IMR-90 (cell line): ENCODE results near the gene IL1B. TPM values are rescaled to one million over a fixed set of nuclear protein-coding genes. Genes with fewer than 3 reads are reported as not detected.

ENCODE experiments used
- ATAC-seq: fragments of 200-7000 bp; cut with Tn5 transposase; 2 replicates; pipeline ENCODE4 v1.9.1; 2020; ENCODE audit warnings: low read depth, mild to moderate bottlenecking, moderate library complexity
- BruUV-seq: library from RNA; stranded (reverse); fragments of 400-500 nt; replicated peaks from 2 replicates; lab custom pipeline; 2021; lab: Mats Ljungman, UMichigan
- CTCF ChIA-PET: fragments of 300-600 bp; formaldehyde crosslinking; extraction: SDS; loops from one replicate; lab custom pipeline; 2021; ENCODE audit warnings: antibody characterized with exemption; lab: Yijun Ruan, JAX
- POLR2A ChIA-PET: fragments of 300-600 bp; sonication (Branson Sonifier 250); formaldehyde crosslinking; loops from one replicate; lab custom pipeline; 2022; ENCODE audit warnings: antibody characterized with exemption; ENCODE audit not compliant: unreplicated experiment; lab: Charles Lee
- DNase-seq: peaks from one replicate; pipeline ENCODE4 v3.0.0; 2013
- H2AFZ ChIP-seq: replicated peaks from 2 replicates; pipeline ENCODE3; 2013; ENCODE audit warnings: low read length, mild to moderate bottlenecking; ENCODE audit not compliant: poor library complexity
- H2AK5ac ChIP-seq: 2 replicates; pipeline ENCODE4 v1.6.1; 2013; ENCODE audit warnings: low read depth, low read length, inconsistent platforms
- H2AK9ac ChIP-seq: replicated peaks from 2 replicates; pipeline ENCODE3; 2013; ENCODE audit warnings: mild to moderate bottlenecking, low read depth, low read length, moderate library complexity; ENCODE audit not compliant: poor library complexity
- H2BK120ac ChIP-seq: 2 replicates; pipeline ENCODE4 v1.6.1; 2013; ENCODE audit warnings: low read depth, low read length, inconsistent platforms
- H2BK15ac ChIP-seq: 3 replicates; pipeline ENCODE4 v1.6.1; 2013; ENCODE audit warnings: low read depth, low read length, inconsistent platforms
- H2BK20ac ChIP-seq: 2 replicates; pipeline ENCODE4 v1.6.1; 2013; ENCODE audit warnings: low read depth, mild to moderate bottlenecking, inconsistent platforms, low read length, moderate library complexity
- H2BK5ac ChIP-seq: 2 replicates; pipeline ENCODE4 v1.6.1; 2013; ENCODE audit warnings: mild to moderate bottlenecking, low read depth, low read length, inconsistent platforms; ENCODE audit not compliant: poor library complexity, severe bottlenecking
- H3K14ac ChIP-seq: replicated peaks from 2 replicates; pipeline ENCODE4 v1.6.1; 2013; ENCODE audit warnings: low read depth, low read length, inconsistent platforms
- H3K18ac ChIP-seq: 2 replicates; pipeline ENCODE4 v1.6.1; 2013; ENCODE audit warnings: low read depth, low read length, control low read depth
- H3K23ac ChIP-seq: 2 replicates; pipeline ENCODE4 v1.6.1; 2013; ENCODE audit warnings: low read depth, low read length, inconsistent platforms
- H3K27ac ChIP-seq: 2 replicates; pipeline ENCODE4 v1.5.1; 2013; ENCODE audit warnings: mild to moderate bottlenecking, control low read depth, low read length; ENCODE audit not compliant: insufficient read depth
- H3K27me3 ChIP-seq: 2 replicates; pipeline ENCODE4 v1.6.1; 2013; ENCODE audit warnings: low read length; ENCODE audit not compliant: control insufficient read depth, insufficient read depth
- H3K36me3 ChIP-seq: 2 replicates; pipeline ENCODE4 v1.6.1; 2013; ENCODE audit warnings: low read length, mixed read lengths; ENCODE audit not compliant: control insufficient read depth, insufficient read depth
- H3K4ac ChIP-seq: 2 replicates; pipeline ENCODE4 v1.6.1; 2013; ENCODE audit warnings: low read depth, low read length, inconsistent platforms
- H3K4me1 ChIP-seq: 2 replicates; pipeline ENCODE4 v1.6.1; 2013; ENCODE audit warnings: low read length, mixed read lengths; ENCODE audit not compliant: control insufficient read depth, insufficient read depth
- H3K4me2 ChIP-seq: 2 replicates; pipeline ENCODE4 v1.6.1; 2013; ENCODE audit warnings: low read depth, mild to moderate bottlenecking, control low read depth, low read length, moderate library complexity
- H3K4me3 ChIP-seq: 2 replicates; pipeline ENCODE4 v1.5.1; 2013; ENCODE audit warnings: low read depth, mild to moderate bottlenecking, control low read depth, low read length, moderate library complexity; ENCODE audit not compliant: insufficient read depth
- H3K56ac ChIP-seq: 2 replicates; pipeline ENCODE4 v1.6.1; 2013; ENCODE audit warnings: low read length, inconsistent platforms; ENCODE audit not compliant: insufficient read depth; ENCODE audit errors: extremely low read depth
- H3K79me1 ChIP-seq, 2 experiments: 2 replicates each; pipeline ENCODE4 v1.6.1; 2013; ENCODE audit warnings: low read length in 2 of 2, inconsistent platforms in 1 of 2, low read depth in 1 of 2
- H3K9ac ChIP-seq: 2 replicates; pipeline ENCODE4 v1.6.1; 2013; ENCODE audit warnings: low read depth, low read length, control low read depth
- H3K9me1 ChIP-seq: 2 replicates; pipeline ENCODE4 v1.6.1; 2013; ENCODE audit warnings: low read length, inconsistent platforms; ENCODE audit not compliant: insufficient read depth
- H3K9me3 ChIP-seq: 2 replicates; pipeline ENCODE4 v1.6.1; 2013; ENCODE audit warnings: low read length; ENCODE audit not compliant: control insufficient read depth, insufficient read depth
- H4K20me1 ChIP-seq: 2 replicates; pipeline ENCODE4 v1.6.1; 2013; ENCODE audit warnings: low read length, inconsistent platforms; ENCODE audit not compliant: insufficient read depth
- H4K5ac ChIP-seq: 2 replicates; pipeline ENCODE4 v1.6.1; 2013; ENCODE audit warnings: mild to moderate bottlenecking, low read depth, low read length, control low read depth
- H4K8ac ChIP-seq, 2 experiments: 2 replicates each; pipeline ENCODE4 v1.6.1; 2013; ENCODE audit warnings: low read depth in 2 of 2, low read length in 2 of 2, control low read depth in 1 of 2, inconsistent platforms in 1 of 2
- H4K91ac ChIP-seq: 2 replicates; pipeline ENCODE4 v1.6.1; 2013; ENCODE audit warnings: low read depth, low read length, inconsistent platforms; ENCODE audit not compliant: insufficient read depth
- BHLHE40 ChIP-seq: fragments of 150-350 bp; IDR thresholded peaks from 2 replicates; pipeline ENCODE4 v1.6.1; 2016; ENCODE audit warnings: mild to moderate bottlenecking, low read depth, low read length
- CEBPB ChIP-seq: IDR thresholded peaks from 2 replicates; pipeline ENCODE4 v1.6.1; 2012; ENCODE audit warnings: low read depth, low read length, improper control_type of control experiment
- CHD1 ChIP-seq: IDR thresholded peaks from 2 replicates; pipeline ENCODE4 v1.6.1; 2012; ENCODE audit warnings: low read depth, low read length, improper control_type of control experiment
- CTCF ChIP-seq: conservative IDR thresholded peaks from 2 replicates; pipeline ENCODE4 v1.5.1; 2012; ENCODE audit warnings: mild to moderate bottlenecking, low read depth, low read length, improper control_type of control experiment
- FOS ChIP-seq: fragments of 150-350 bp; IDR thresholded peaks from 2 replicates; pipeline ENCODE4 v1.6.1; 2016; ENCODE audit warnings: low read depth, low read length
- MAFK ChIP-seq: IDR thresholded peaks from 2 replicates; pipeline ENCODE4 v1.6.1; 2012; ENCODE audit warnings: low read depth, low read length, improper control_type of control experiment
- MAZ ChIP-seq: IDR thresholded peaks from 2 replicates; pipeline ENCODE4 v1.6.1; 2012; ENCODE audit warnings: low read depth, mild to moderate bottlenecking, low read length, improper control_type of control experiment, moderate library complexity, borderline replicate concordance
- NFE2L2 ChIP-seq: fragments of 150-350 bp; IDR thresholded peaks from 2 replicates; pipeline ENCODE4 v1.6.1; 2016; ENCODE audit warnings: low read depth, mild to moderate bottlenecking, low read length
- POLR2A ChIP-seq: IDR thresholded peaks from 2 replicates; pipeline ENCODE4 v1.6.1; 2012; ENCODE audit warnings: mild to moderate bottlenecking, low read depth, low read length
- RAD21 ChIP-seq: IDR thresholded peaks from 2 replicates; pipeline ENCODE4 v1.6.1; 2012; ENCODE audit warnings: low read length, improper control_type of control experiment
- RCOR1 ChIP-seq: IDR thresholded peaks from 2 replicates; pipeline ENCODE4 v1.6.1; 2012; ENCODE audit warnings: mild to moderate bottlenecking, low read length, improper control_type of control experiment; ENCODE audit not compliant: insufficient replicate concordance
- RFX5 ChIP-seq: IDR thresholded peaks from 2 replicates; pipeline ENCODE4 v1.8.0; 2012; ENCODE audit warnings: low read depth, mild to moderate bottlenecking, low read length, moderate library complexity
- SMC3 ChIP-seq: fragments of 150-350 bp; IDR thresholded peaks from 2 replicates; pipeline ENCODE4 v1.6.1; 2016; ENCODE audit warnings: low read depth, mild to moderate bottlenecking, antibody characterized with exemption, low read length, moderate library complexity
- WGBS, 2 experiments: methylation state at CpG; one replicate each; pipeline versions ENCODE4 v1.1.5 to v1.1.7; 2013; ENCODE audit warnings: missing lambda C conversion rate in 2 of 2; ENCODE audit not compliant: insufficient read length in 1 of 2; ENCODE audit errors: extremely low coverage in 2 of 2; 5-methylcytosine and 5-hydroxymethylcytosine counted together
- dilution Hi-C: fragments of 300-500 bp; cut with HindIII; formaldehyde crosslinking; loops from one replicate; pipeline ENCODE4 v1.14.3; 2018; ENCODE audit warnings: low sequenced_read_pairs; ENCODE audit not compliant: unreplicated experiment
- in situ Hi-C: fragments of 300-500 bp; cut with MboI; formaldehyde crosslinking; loops from 3 replicates; pipeline ENCODE4 v1.14.3; 2019; ENCODE audit warnings: low sequenced_read_pairs, inconsistent platforms, mixed read lengths
- intact Hi-C: fragments of 100-400 bp; cut with micrococcal nuclease; formaldehyde crosslinking; loops from 2 replicates; pipeline ENCODE4 v1.10.0; 2022
- polyA plus RNA-seq, 3 experiments: library from polyadenylated mRNA; depleted of rRNA; stranded (reverse); fragments of >200 nt; gene quantifications; 2 replicates each; pipeline ENCODE4 v1.2.3, GENCODE V29; 2012; ENCODE audit warnings: low replicate concordance in 1 of 3
- total RNA-seq: library from RNA; depleted of rRNA; stranded (reverse); fragments of >200 nt; gene quantifications from 2 replicates; pipeline ENCODE4 v1.2.3, GENCODE V29; 2012
- TF ChIP-seq, protein P1 (sequence below): fragments of 150-350 bp; IDR thresholded peaks from 2 replicates; pipeline ENCODE4 v1.6.1; 2017; ENCODE audit warnings: mild to moderate bottlenecking, antibody characterized with exemption, low read length, low read depth
- TF ChIP-seq, protein P2 (sequence below): fragments of 150-350 bp; IDR thresholded peaks from 2 replicates; pipeline ENCODE4 v1.6.1; 2016; ENCODE audit warnings: low read depth, mild to moderate bottlenecking, low read length, moderate library complexity, borderline replicate concordance

The IL1B gene
- total and polyA plus RNA-seq, 2 of the 4 experiments (the other 2 are of a cell fraction) = 3.0 to 4.4 TPM

GRCh38 chr2:112829101-112829960, 7.2 kb downstream of the IL1B start:
- ChIA-PET CTCF (interaction anchor here (0.6 kb wide), 1 partner anchor 15 kb away, joined by 4 read pairs; no protein-coding TSS in a partner anchor), POLR2A (no interaction called here)
- intact Hi-C loops (no loop called here), dilution Hi-C loops (no loop called here), in situ Hi-C loops (no loop called here)
- Histone ChIP-seq H3K9ac (no peak overlapping the region), H3K4ac (no peak overlapping the region), H2BK5ac (no peak overlapping the region), H3K4me1 (peaks cover 2% of the 10 kb centered on the region), H3K56ac (no peak overlapping the region), H3K9me3 (no peaks in the 10 kb centered on the region), H3K4me3 (no peak overlapping the region), H2BK120ac (no peak overlapping the region), H4K5ac (no peak overlapping the region), H2AK9ac (no peak overlapping the region), H3K27ac (no peak overlapping the region), H3K14ac (no peak overlapping the region), H2BK15ac (no peak overlapping the region), H3K79me1 (peaks cover 0 to 5% of the 10 kb centered on the region in 2 experiments; a peak in 1 of 4 replicates), H2AK5ac (no peak overlapping the region), H4K8ac (no peak overlapping the region), H3K27me3 (no peaks in the 10 kb centered on the region), H3K36me3 (no peaks in the 10 kb centered on the region; the same call in 1 of the 2 replicates), H2AFZ (no peak overlapping the region), H3K9me1 (no peaks in the 10 kb centered on the region), H3K23ac (no peak overlapping the region), H2BK20ac (no peak overlapping the region), H3K18ac (no peak overlapping the region), H4K20me1 (no peaks in the 10 kb centered on the region), H3K4me2 (no peak overlapping the region), H4K91ac (no peak overlapping the region)
- BruUV-seq = no TSS peak
- DNase-seq = no peak
- no peak for ATAC-seq
- 83% methylated on average over 2 of the region's 5 CpGs; no CpG with 5 or more reads in 1 of the 2 experiments for WGBS, 2 experiments
- no peak for TF ChIP-seq RCOR1
- no peak for TF ChIP-seq RAD21
- no peak for TF ChIP-seq NFE2L2
- TF ChIP-seq MAZ = no peak
- no peak for TF ChIP-seq RFX5
- no peak for TF ChIP-seq FOS
- no peak for TF ChIP-seq POLR2A
- TF ChIP-seq CTCF = no peak
- no peak for TF ChIP-seq MAFK
- TF ChIP-seq SMC3 = no peak
- no peak for TF ChIP-seq CEBPB
- TF ChIP-seq, protein P1, sequence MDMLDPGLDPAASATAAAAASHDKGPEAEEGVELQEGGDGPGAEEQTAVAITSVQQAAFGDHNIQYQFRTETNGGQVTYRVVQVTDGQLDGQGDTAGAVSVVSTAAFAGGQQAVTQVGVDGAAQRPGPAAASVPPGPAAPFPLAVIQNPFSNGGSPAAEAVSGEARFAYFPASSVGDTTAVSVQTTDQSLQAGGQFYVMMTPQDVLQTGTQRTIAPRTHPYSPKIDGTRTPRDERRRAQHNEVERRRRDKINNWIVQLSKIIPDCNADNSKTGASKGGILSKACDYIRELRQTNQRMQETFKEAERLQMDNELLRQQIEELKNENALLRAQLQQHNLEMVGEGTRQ = no peak
- TF ChIP-seq CHD1 = no peak
- TF ChIP-seq, protein P2, sequence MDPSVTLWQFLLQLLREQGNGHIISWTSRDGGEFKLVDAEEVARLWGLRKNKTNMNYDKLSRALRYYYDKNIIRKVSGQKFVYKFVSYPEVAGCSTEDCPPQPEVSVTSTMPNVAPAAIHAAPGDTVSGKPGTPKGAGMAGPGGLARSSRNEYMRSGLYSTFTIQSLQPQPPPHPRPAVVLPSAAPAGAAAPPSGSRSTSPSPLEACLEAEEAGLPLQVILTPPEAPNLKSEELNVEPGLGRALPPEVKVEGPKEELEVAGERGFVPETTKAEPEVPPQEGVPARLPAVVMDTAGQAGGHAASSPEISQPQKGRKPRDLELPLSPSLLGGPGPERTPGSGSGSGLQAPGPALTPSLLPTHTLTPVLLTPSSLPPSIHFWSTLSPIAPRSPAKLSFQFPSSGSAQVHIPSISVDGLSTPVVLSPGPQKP = no peak
- TF ChIP-seq BHLHE40 = no peak
